Posterior cingulate gyrus (tissue), 11 donors: ENCODE measurements around the gene TSHZ3.

Experiments
- DNase-seq, 10 donors: peaks; one replicate each; pipeline versions ENCODE4 v3.0.0 to v3.0.0-alpha.2; 2020 to 2021; ENCODE audit warnings: mixed read lengths in 3 of 10
- intact Hi-C: fragments of 100-400 bp; cut with DNase I; formaldehyde crosslinking; loops from one replicate; pipeline ENCODE4 v1.15.1; 2023

TSHZ3 gene, protein sequence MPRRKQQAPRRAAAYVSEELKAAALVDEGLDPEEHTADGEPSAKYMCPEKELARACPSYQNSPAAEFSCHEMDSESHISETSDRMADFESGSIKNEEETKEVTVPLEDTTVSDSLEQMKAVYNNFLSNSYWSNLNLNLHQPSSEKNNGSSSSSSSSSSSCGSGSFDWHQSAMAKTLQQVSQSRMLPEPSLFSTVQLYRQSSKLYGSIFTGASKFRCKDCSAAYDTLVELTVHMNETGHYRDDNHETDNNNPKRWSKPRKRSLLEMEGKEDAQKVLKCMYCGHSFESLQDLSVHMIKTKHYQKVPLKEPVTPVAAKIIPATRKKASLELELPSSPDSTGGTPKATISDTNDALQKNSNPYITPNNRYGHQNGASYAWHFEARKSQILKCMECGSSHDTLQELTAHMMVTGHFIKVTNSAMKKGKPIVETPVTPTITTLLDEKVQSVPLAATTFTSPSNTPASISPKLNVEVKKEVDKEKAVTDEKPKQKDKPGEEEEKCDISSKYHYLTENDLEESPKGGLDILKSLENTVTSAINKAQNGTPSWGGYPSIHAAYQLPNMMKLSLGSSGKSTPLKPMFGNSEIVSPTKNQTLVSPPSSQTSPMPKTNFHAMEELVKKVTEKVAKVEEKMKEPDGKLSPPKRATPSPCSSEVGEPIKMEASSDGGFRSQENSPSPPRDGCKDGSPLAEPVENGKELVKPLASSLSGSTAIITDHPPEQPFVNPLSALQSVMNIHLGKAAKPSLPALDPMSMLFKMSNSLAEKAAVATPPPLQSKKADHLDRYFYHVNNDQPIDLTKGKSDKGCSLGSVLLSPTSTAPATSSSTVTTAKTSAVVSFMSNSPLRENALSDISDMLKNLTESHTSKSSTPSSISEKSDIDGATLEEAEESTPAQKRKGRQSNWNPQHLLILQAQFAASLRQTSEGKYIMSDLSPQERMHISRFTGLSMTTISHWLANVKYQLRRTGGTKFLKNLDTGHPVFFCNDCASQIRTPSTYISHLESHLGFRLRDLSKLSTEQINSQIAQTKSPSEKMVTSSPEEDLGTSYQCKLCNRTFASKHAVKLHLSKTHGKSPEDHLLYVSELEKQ

DNA sequence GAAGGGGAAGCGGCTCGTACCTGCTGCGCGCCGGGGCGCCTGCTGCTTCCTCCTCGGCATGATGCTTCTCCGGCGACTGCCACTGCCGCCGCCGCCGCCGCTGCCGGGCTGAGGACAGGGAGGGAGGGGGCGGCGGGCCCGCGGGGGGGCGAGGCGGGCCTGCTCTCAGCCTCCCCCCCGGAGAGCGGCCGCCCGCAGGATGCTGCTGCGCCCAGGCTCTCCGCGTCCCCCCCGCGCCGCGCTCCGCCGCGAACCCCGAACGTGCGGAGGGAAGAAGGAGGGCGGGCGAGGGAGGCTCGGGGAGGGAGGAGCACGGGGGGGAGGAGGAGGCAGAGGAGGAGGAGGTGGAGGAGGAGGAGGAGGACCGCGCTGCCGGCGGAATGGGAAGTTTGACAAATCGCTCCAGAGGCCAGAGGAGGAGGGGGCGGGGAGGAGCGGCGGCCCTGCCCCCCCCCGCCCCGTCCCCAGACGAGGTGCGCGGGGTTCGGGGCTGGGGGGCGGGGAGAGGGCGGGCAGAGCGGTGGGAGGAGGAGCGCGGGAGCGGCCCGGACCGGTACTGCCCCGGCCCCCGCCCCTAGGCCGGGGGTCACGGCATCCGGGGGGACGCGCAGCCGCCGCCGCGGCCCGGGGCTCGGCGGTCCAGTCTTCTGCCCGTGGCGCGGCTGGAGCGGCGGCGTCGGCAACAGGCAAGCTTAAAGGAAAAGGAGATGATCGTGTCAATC, at the start of gene TSHZ3:
Gene TSHZ3 (minus strand): TSS at position 277 of the 722 bp plus-strand sequence. CDS start 217 bp downstream, at position 60.
- peak in 7 of 10 donors; percentile 56 to 95 (median 67) for DNase-seq
- intact Hi-C loops: loop anchor here (2.0 kb wide), 1 partner anchor 667 kb away; no protein-coding TSS in a partner anchor

DNA sequence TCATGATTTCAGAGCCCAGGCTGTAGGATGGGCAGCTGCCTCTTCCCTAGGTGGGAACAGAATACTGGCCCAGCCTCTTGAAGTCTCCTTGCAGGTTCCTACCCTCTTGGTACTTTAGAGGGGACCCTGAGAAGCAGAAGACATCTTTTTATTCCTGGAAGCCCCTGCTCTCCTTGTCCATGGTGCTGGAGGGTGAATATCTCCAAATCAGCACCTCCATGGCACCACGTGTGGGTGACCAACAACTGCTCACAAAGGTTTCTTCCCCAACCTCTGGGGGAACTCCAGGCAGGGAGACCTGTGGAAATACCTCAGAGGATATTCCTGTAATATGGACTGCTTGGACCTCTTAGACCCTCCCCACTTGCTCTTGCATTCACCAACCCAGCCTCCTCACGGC, 48.1 kb upstream of the TSHZ3 start:
- no peak for DNase-seq
- intact Hi-C loops: no loop called here

DNA sequence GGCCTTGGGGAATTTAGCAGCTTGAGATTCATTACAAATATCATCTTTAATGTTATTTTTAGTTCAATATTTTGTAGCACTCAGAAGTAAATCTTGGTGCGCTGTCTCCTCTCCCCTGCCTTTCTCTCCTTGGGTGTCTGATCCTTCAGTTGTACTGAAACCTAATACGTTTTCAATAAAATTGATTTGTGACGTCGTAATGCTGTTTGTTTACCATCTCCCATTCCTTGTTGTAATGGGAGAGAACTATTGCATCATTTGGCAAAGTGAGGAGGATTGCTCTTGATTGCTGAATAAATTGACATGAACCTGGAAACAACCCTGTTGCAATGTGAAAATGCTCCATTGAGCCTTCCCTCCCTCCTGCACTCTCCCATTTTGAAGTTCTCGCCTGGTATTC, 43.2 kb upstream of the TSHZ3 start:
- intact Hi-C loops: no loop called here
- DNase-seq: no peak

GRCh38 chr19:31391518-31391917, 42.3 kb upstream of the TSHZ3 start:
- intact Hi-C loops: no loop called here
- DNase-seq: no peak

DNA sequence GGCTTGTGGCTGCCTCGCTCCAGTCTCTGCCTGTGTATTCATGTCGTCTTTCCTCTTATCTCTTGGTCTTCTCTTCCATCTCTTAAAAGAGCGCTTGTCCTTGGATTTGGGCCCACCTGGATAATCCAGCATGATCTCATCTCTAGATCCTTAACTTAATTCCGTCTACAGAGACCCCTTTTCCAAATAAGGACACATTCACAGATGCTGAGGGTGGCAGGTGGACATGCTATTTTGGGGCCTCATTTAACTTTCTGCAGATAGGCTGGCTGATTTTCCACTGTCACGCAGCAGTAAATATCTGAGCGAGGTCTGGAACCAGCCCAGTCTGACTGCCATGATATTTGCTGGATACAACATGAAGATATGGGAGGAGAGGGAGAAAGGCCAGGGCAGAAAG, 41.5 kb upstream of the TSHZ3 start:
- intact Hi-C loops: no loop called here
- no peak for DNase-seq

DNA sequence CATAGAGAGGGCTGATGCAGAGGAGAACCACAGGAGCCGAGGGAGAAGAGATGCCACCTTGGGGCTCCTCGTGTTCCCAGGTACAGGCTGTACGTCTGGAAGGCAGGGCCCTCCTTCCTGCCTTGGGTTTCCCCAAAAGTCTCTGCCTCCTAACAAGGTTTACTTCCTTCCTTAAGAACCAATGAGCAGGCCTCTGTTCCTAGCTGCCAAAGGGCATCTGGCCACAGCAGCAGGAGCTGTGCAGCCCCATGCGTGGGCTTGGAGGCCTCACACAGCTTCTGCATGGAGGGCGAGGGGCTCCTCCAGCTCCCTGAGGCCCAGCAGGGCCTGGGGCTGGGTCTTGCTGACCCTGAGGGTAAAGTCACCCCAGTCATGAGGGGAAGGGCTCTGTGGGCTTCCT, 40.6 kb upstream of the TSHZ3 start:
- DNase-seq: no peak
- intact Hi-C loops: no loop called here

GRCh38 chr19:31387717-31388301, 38.6 kb upstream of the TSHZ3 start:
- DNase-seq: no peak
- intact Hi-C loops: no loop called here

GRCh38 chr19:31386806-31387205, 37.6 kb upstream of the TSHZ3 start:
- no peak for DNase-seq
- intact Hi-C loops: no loop called here

DNA sequence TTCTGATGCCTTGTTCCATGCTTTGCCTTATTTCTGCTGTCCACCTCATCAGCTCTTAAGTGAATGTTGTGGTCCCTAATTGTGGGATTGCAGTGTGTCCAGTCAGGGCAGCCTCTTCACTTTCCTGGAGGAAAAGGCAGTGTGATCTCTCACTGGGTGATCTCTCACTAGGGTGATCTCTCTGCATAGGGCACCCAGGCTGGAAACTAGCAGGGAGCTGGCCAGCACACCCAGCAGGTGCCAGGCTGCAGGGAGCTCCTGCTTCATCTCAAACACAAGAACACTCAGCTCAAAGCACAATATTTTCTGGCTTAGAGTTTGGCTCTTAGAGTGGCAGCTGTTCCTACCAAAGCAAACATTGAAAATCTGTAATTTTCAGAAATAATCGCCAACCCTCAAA, 36.5 kb upstream of the TSHZ3 start:
- intact Hi-C loops: no loop called here
- DNase-seq: no peak

DNA sequence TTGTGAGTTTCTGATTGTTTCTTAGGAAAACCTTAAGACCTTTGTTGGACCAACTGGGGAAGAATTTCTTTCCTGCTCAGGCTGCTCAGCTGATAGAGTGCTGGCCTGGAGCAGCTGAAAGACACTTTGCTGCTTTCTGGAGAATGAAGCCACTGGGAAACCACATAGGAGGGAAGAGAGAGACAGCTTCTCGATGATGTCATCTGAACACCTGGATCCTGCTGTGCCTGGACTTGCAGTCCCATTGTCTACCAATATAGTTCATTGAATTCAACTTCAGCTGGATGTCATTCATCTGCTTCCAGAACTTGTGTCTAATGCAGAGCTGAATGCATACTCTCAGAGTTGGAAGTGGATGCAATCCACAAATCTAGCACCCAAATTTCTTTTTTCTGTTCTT, 34.3 kb upstream of the TSHZ3 start:
- intact Hi-C loops: no loop called here
- no peak for DNase-seq

DNA sequence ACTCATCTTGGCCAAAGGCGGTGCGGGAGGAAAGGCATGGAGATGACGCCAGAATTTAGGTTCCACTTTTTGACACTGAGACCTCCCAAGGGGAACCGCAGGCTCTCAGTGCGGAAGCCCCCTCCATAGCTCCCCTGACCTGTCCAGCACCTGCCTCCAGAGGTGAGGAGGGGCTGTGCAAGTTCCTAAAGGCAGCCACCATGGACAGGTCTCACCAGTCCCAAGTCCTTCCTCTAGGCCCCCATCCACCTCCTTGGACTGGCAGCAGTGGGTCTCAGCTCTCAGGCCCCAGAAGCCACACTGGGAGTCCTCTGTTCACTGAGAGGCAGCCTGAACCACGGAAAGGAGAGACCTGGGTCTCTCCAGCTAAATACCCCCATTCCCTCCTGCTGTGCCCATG, 31.6 kb upstream of the TSHZ3 start:
- intact Hi-C loops: no loop called here

DNA sequence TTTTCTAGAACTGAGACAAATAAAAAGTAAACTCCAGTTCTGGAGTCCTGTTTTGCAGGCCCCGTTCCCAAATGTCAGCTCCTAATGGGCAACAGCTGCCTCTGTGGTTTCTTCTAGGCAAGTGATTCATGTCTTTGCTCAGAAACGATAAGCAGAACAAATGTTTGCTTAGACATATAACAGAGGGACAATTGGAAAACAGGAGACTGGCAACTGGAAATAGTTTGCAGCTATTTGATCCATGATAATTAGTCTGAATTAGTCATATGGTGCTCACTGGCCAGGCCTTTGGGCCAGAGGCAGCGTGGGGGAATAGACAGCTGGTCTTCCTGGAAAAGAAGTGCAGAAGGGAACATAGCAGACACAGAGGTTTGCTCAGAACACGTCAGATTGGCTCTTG, 29.2 kb upstream of the TSHZ3 start:
- intact Hi-C loops: no loop called here
- DNase-seq: no peak

More for the DNA sequence above, 31.6 kb upstream of the TSHZ3 start:
- no peak for DNase-seq

GRCh38 chr19:31377736-31378135, 28.5 kb upstream of the TSHZ3 start:
- peak in 1 of 10 donors; percentile 2 for DNase-seq
- intact Hi-C loops: no loop called here

DNA sequence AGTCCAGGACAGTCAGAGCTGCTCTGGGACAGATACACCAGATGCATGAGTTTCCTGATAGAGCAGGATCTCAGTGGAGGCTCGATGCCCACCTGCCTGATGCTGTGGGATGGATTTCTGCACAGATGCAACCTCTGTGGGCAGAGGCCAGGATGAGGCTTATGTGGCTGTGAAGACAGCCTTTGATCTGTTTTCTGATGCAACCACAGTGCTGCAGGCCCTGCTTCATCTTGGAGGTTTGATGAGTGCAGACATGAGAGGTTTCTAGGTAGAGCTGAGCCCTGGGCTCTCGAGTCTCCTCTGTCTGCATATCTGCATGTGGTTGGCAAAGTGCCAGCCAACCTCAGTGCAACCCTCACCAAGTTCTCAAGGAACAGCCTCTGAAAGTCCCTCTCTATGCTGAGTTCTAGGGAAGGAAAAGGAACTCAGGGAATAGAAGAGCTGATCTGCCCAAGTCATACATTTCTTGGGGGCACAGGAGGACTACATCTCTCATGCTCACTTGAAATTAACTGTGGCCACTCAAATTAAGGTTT, 23.1 kb upstream of the TSHZ3 start:
- intact Hi-C loops: no loop called here
- DNase-seq: peak in 1 of 10 donors; percentile 1

GRCh38 chr19:31370216-31370615, 21.0 kb upstream of the TSHZ3 start:
- intact Hi-C loops: no loop called here
- DNase-seq: peak in 1 of 10 donors; percentile 1

- intact Hi-C loops: no loop called here
- DNase-seq: no peak
Measured at GRCh38 chr19:31364963-31365362, 15.7 kb upstream of the TSHZ3 start.

GRCh38 chr19:31361728-31362127, 12.5 kb upstream of the TSHZ3 start:
- intact Hi-C loops: no loop called here
- DNase-seq: no peak

- intact Hi-C loops: no loop called here
- DNase-seq: no peak
Measured at GRCh38 chr19:31357315-31357673, 8.1 kb upstream of the TSHZ3 start.

DNA sequence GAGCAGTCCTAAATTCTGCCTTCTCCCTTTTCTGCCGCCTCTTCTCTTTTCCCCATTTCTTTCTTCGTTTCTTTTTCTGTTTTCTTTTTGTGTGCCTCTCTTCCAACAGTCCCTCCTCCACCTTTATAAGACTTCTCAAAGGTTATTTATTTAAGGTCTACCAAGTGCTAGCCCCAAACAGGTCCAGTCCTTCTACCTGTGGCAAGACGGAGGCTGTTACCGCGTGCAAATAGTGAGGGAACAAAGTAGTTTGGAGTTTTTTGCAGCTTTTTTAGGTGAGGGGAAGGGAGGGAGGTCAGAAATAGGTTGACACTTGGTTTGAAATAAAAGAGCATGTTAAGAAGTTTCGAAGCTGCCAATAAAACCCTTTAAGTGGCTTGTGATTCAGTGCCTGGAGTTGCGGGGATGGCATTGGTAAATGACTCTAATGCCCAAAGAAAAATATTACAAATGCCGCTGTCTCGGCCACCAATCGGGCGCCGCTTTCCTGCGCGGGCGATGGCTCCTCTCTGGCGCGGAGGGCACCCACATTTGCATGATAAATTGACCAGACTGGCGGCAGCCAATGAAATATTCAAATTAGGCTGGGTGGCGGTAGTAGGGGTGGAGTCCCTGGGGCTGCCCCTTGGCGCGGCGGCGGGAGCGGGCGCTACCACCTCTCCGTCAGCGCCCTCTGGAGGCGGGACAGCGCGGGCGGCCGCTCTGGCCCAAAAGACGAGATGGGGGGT, 7.5 kb upstream of the TSHZ3 start:
- intact Hi-C loops: no loop called here

More for the DNA sequence above, 7.5 kb upstream of the TSHZ3 start:
- DNase-seq: peak in 1 of 10 donors; percentile 36
